ENCODE results near the gene ATP11A.

GRCh38 chr13:112907286-112907685 lies 217.4 kb downstream of the ATP11A start:
- TF ChIP-seq CTCF (IDR thresholded peaks at IDR 0.05): no peak
- no peak for TF ChIP-seq POLR2A (IDR thresholded peaks at IDR 0.05)
- TF ChIP-seq EP300 (IDR thresholded peaks at IDR 0.05): no peak
